LNCAP (cell line): ENCODE data around the gene RETN.

Experiments
- CTCF ChIP-seq: fragments of 450-650 bp; IDR thresholded peaks from 2 replicates; pipeline ENCODE4 v1.5.1; 2017; ENCODE audit warnings: mild to moderate bottlenecking

Gene RETN

DNA sequence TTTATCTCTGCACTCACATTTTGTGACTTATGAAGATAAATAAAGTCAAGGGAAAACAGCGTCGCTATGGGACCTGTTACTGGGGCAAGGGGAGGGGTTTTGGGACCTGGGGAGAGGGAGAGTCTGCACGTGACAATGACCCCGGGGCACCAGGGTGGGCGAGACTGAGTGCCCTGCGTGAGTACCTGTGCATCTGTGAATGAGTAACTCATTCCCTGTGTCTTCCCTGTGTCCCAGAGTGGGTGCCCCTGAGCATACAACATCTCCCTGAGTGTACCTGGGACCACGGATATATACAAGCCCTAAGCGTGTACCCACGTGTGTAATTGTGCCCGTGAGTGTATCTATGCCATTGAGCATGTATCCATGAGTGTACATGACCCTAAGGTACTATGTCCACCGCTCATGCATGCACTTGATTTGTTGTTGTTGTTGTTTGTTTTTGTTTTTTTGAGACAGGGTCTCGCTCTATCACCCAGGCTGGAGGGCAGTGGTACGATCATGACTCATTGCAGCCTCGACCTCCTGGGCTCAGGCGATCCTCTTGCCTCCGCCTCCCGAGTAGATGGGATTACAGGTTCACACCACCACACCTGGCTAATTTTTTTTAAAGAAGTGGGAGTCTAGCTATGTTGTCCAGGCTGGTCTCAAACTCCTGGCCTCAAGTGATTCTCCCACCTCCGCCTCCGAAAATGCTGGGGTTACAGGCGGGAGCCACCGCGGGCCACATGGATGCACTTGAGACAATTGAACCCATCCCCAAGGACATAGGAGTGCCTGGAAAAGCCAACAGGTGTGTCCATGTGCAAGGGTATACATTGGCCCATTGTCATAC lies 11.1 kb downstream of the RETN start:
- no peak for TF ChIP-seq CTCF

DNA sequence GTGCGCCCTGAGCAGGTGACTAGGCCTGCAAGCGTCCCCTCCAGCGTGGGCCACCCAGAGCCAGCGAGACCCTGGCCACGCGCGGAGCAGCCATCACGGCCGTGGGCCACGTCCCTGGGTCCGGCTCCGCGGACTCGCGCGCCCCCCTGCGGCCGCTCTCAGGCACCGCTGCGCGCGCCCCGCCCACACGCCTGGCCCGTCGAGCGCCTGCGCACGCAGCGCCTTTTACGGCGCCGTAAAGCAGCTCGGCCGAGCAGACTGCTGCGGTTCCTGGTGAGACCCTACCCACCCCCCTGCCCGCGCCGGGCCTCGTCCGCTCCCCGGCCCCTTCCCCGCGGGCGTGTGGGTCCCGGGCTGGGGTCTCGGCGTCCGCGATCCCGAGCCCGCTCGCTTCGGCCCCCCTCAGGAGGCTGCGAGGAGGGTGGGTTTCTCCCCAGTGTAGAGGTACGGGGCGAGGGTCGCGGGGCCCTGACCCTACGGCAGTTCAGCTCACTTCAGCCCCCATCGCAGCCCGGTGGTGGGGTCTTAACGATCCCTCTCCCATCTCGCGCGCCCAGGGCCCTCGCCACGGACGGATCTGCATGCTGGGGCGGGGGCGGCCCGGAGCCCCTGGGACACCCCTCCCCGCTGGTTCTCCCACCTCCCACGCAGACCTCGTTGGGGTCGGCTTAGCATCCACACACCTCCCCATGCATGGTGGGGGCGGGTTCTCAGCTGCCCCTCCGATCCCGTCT lies 11.9 kb downstream of the RETN start, which contains the start of gene TRAPPC5:
TSS of gene TRAPPC5 (plus strand) at position 228 of the 734 bp plus-strand sequence. CDS start 1,421 bp downstream, outside the sequence.
- TF ChIP-seq CTCF: peak; percentile 96

DNA sequence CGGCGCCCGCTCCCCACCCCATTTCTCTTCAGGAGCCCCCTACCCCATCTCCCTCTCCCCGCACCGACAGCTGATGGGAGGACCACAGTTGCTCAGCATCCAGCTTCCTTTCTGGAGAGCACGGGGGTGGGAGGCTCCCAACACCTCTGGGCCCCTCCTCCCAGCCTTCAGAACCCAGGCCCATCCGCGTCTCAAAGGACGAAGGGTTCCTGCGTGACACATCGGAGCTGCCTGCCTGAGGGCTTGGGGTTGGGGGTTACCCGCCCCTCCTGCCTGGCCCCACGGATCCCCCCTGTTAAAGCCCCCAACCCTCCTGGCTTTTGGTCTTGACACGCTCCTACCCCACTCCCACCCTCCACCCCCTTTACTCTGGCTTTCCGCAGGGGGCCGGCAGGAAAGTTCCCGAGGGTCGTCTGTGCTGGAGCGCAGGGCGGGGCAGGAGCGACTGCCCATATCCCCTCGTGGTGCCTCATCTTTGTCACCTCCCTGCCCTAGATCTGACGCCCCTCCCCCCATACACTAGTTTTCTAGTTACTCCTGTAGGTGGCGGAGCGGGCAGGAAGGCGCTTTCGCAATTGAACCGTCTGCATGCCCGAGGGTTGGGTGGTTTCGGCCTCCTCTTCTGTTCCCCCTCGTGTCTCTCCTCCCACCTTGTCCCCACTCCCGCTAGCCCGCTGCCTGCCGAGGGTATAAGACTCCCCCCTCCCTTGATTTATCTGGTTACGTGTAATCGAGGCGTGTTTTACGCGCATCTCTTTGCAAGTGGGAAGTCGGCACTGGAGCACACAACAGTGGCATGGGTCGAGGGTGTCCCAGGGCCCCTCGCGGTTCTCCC lies 12.7 kb downstream of the RETN start:
- TF ChIP-seq CTCF: peak; percentile 50

- no peak for TF ChIP-seq CTCF
Measured at GRCh38 chr19:7682175-7682855, 13.5 kb downstream of the RETN start.

DNA sequence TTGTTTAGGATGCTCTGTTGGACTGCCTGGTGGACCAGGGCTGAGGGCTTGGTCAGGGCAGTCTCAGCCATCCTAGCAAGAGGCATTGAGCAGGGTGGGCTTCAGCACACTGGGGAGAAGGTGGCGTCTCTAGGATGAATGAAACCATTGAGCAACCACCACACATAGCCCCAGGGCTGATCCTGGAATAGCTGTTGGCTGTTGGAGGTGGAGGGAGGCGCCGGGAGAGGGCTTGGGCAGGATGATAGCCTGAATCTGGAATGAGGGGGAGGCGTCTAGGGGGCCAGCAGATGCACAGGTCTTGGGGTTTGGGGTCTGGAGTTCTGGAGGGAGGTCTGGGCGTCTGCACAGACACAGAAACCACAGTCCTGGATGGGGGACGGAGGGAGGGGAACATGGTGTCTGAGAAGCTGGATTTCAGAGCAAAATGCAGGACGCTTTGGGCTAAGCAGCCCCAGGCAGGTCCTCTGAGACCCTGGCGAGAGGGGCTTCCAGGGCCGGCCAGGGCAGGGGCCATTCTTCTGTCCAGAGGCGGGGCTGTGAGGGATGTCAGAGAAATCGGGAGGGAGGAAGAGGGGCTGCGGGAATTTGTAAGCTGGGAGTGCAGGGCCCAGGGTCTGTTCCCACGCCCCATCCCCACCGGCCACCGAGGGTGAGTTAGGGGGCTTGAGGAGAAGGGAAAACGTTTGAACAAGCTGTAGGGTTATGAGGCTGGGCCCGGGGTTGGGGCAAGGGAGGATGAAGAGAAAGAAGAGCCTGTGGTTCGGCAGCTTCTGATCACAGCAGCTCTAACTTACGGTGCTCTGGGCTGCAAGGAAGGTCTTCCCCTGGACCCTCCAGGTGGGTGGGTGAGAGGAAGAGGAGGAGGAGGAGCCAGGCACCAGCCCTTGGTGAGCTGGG lies 16.9 kb downstream of the RETN start:
- no peak for TF ChIP-seq CTCF

DNA sequence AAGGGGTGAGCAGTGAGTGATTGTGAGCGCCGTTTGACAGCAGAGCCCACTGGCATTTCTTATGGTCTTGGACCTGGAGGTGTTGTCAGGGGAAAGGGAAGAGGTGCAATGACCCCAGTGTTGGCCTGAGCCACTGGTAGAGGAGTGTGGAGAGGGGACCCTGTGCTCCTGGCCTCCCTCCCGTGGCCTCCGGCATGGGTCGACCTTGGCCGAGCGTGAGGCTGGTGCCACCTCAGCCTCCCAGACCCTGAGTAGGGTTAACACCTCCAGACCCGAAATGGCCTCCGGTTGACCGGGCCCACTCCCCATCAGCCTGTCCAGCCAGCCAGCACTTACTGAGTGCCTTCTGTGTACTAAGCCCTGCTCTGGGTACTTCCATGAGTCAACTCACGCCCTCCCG lies 18.3 kb downstream of the RETN start:
- TF ChIP-seq CTCF: no peak
